NCI-H2227 treated with DMSO at 0.1 percent for 48 hours (cell line): Measurements from ENCODE around the gene COL8A2.

Experiments used
- DNase-seq: peaks from one replicate; lab custom pipeline; 2025; lab: John Stamatoyannopoulos, UW

COL8A2 gene

DNA sequence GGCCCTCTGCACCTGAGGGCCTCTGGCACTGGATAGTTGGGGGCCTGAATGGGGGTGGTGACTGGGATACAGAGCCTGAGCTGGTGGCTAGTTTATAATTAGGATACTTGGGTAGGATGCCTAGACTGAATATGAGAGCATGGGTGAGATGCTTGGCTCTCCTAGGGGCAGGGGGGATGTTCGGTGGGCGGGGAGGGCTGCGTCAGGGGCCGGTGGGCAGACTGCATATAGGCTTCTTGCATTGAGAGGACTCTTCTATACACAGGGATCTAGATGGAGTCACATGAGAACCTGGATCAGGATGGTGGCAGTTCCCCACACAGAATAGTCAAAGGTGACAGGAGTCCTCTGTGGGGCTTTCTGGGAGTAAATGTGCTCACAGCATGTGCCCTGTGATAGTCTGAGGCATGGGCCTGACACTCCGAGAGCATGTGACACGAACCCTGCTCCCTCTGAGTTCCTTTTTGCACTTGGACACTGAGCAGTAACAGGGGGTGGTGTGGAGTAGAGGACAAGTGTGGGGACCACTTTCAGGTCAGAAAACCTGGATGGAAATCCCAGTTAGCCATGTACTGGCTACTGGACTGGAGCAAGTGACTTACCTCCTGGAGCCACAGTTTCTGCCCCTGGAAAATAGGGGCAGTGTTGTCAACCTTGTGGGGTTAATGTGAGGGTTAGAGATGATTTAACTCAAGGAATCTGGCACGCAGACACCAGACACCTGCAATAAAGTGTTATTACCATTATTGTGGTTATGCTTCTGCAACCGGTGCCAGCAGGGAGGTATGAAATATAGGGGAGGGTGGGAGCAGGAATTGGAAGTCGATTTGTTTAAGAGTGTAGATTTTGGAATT lies 33.2 kb upstream of the COL8A2 start:
- DNase-seq = no peak

DNA sequence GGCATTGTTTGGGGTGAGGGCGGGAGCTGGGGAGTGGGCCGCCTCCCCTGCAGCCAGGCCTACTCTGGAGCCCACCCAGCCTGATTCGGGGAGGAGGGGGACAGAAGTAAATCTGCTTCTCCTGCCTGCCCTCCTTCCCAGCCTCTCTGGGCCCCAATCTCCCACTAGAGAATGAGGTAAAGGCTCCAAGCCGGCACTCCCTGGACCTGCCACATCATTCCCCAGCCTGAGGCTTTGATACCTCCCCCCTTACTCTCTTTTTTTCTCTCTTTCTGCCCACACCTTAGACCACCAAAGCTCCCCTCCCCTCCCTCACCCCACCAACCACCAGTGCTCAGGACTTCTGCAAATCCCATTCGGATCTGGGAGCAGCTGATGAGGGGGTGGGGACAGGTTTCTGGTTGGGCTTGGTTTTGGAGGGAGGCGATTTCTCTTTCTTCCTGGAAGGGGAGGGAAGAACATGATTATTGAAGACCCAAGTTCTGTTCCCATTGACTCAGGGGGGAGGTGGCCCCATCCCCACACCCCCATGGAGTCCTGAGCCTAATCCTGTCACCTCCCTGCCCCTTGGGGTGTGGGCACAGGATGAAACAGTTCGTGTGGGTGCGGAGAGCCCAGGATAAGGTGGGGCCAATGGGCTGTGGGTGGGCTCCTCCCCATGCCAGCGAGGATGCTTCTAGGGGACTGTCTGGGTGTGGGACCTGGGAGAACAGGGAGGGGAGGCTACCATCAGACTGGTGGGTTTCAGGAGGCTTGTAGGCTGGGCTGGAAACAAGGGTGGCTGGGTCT lies 32.3 kb upstream of the COL8A2 start:
- no peak for DNase-seq

DNA sequence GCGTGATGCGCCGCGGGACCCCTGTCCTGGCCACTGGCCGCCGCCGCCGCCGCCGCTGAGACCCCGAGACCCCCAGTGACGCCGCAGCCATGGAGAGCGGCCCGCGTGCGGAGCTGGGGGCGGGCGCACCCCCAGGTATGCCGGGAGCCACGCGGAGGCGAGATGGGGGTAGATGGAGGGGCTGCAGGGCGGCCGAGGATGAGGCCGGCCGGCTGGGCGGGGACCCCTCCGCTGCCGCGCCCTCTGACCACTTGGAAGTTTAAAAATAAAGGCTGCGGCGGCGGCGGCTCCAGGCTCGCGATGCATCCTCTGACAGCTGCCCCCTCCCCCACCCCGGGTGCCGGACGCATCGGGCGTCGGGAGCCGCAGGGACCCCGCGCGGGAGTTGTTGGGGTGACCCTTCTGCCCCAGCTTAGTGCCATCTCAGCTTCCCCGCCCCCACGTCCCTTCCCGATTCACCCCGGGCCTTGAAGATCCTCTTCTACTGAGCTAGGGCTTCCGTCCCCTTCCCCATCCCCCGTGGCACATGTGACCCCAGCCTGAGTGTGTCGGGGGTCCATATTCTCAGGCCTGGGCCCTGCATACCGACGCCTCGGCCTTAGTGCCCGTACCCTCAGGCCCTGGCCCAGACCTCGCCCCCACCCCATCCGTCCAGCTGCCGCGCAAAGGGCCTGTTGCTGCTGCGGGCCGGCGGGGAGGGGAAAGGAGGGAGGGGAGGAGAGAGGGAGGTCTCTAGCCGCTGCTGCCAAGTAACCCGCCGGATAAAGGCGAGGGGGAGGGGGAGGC lies 31.5 kb upstream of the COL8A2 start:
- peak; percentile 52 for DNase-seq

DNA sequence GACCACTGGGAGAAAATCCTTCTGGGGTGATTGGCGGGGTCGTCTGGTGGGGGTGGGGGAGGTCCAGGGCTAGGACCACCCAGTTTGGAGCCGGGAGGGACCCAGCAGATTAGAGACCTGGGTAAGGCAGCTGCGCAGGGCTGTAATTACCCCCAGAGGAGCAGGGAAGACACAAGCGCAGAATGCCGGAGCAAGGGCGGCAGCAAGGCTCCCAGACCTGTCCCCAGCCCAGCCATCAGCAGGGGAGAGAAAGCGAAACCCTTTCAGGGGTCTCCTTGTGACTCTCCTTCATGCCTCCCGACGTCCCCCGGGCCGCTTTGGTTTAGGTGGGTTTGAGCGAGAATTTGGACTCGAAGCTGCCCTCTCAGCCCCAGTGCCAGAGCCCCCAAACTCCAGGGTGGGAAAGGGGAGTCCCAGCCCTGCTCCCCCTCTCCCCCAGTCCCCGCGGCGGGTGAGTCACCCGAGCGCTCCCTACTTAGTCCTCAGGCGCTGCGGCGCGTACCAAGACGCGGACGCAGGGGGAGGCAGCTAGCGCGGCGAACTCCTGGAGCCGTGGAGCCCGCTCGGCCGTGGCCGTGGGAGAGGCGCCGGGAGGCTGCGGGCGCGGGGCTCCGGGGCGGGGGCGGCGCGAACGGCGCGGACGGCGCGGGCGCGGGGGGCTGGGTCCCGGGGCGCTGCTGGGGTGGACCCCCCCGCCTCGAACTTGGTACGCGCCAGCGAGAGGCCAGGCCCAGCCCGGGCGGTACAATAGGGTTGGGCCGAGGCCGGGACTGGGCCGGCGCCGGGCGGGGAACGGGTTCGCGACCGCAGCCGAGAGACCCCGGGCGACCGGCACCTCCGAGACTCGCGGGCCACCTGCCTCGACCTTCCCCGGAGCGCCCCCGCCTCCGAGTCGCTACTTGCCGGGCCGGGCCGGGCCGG lies 30.6 kb upstream of the COL8A2 start, which contains the start of gene MAP7D1:
Gene MAP7D1, plus strand, starts transcription at position 753 of the 921 bp plus-strand sequence. CDS start 258 bp downstream, outside the sequence.
- DNase-seq = peak; percentile 71

DNA sequence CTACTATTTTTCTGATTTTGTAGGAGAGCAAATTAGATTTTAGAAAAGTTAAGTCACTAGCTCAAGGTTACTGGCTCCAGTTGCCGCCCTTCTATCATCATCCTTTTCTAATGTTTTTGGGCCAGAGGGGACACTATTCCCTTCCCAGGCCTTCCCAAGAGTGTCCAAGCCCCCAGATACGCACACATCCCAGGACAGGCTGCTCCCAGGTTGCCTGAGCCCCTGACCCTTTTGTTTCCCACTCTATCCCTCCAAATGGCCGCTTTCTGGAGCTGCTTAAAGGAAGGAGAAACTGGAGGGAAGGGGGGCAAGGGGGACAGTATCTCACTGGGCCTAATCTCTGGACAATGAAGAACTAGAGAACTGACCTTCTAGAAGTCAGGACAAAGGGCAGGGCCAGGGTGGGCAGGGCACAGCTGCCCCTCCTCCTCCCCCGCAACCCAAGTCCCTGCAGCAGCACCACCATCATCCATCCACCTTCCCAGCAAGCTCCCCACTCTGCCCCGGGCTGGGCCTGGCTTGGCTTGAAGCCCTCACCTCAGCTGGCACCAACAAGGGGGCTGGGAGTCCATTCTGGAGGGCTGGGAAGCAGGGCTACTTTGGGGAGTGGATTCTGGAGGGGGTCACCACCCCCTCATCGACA lies 29.9 kb upstream of the COL8A2 start:
- DNase-seq = no peak

DNA sequence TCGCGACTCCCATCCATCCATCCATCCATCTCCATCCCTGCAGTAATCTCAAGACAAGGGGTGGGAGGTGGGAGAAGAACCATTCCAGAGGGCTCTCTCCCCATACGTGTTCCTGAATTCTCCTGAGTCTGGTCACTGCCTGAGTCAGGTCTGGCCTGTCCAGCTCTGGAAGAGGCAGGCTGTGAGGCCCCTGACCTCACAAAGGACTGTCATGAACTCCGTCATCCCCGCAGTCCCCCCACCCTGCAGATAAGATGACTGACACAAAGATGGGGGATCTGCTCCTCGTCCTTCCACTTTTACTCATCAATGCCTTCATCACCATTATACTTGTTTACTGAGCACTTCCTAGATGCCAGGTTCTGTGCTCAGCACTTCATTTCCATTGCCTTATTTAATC lies 29.3 kb upstream of the COL8A2 start:
- no peak for DNase-seq

DNA sequence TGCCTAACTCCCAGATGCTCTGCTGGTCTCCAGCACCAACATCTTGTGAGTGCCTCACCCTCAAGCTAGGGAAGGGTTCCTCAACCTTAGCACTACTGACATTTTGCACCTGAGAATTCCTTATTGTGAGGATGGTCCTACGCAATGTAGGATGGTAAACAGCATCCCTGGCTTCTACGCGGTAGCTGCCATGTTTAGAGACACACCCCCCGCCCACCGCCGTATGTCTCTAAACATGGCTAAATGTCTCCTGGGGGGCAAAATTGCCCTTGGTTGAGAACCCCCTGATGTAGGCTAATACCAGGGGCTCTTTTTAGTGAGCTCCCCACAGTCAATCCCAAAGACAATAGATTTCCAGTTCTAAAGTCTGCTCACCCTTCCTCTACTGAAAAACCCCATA lies 28.5 kb upstream of the COL8A2 start:
- DNase-seq = no peak

DNA sequence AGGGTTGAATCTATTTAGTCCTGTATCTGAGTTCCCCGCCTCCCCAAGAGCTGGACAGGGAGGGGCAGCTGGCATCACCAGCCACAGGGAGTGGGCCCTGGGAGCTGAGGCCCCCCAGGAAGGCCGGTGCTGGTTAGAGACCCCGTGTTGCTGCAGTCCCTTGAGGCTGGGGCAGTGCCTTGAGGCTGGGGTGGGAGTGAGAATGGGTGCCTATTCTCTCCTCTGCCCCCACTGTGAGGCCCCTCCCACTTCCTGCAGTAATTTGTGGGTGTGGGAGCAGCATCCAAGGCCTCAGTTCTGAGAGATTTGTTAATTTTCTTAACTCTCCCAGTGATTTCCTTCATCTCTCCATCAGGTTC lies 26.8 kb upstream of the COL8A2 start:
- DNase-seq = no peak

DNA sequence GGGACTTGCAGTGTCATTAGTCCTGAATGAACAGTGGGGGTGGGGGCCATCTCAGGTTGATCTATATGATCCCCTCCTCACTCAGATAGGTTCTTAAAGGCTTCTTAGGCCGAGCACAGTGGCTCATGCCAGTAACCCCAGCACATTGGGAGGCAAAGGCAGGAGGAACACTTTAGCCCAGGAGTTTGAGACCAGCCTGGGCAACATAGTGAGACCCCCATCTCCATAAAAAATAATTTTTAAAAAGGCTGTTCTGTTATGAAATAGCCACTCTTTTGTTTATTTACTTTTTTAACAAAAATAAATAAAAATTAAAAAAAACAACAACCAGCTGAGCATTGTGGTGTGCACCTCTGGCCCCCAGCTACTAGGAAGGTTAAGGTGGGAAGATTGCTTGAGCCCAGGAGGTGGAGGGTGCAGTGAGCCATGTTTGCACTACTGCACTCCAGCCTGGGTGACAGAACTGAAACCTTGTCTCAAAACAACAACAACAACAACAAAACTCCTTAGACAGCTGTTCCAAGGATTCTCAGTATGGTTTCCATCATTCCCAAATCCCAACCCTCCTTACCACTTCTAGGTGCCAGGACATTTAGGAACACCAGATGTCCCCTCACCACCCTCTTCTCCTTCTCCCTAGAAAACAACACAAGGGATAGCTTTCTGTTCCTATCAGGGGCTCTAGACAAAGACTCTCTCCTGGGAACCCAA lies 26.3 kb upstream of the COL8A2 start:
- no peak for DNase-seq

DNA sequence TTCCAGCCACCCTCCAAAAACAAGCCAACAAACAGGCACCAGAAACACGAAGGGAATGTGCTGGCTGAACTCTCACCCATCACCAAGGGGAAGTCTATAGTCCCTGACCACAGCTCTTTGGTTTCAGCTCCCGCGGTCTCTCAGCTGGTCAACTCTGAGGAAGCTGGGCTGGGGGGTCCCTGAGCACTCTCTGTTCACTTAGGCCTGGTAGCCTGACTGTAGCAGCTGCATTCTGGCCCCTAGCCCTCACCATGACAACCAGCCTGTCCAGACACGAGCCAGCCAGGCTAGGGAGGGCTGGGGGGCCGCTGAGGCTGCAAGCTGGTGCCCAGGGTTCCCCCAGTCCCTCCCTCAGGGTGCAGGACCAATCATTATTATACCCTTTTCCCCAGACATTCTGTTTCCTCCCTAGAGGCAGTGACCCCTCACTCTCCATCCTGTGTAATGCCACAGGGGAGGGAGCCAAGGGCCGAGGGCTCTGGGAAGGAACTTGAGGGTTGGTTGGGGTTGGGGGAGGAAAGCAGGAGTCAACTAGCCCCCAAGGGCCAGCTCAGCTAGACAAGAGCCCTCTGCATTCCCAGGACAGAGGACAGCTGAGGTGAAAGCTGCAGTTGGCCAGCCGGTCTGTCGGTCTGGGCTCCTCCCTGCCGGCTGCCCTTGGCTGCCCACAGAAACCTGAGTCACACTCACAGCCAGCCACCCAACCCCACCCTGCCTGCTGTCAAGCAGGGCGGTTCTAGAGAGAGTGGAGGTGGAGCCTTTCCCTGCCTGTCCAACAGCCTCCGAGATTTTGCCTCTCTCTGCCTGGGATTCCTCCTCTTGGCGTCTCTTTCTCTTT lies 25.5 kb upstream of the COL8A2 start:
- peak; percentile 81 for DNase-seq

DNA sequence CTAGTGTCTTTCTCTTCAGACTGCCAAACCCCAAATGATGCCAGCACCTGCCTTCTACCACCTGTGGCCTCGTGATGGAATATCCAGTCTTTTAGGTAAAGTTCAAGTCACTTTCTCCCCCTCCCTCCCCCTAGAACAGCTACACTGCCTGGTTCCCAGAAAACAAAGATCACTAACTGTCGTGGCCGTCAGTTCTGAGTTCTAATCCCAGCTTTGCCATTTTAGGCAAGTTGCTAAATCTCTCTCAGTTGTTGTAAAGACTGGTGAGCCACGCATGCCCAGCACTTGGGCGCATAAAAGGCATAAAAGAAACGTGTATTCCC lies 24.9 kb upstream of the COL8A2 start:
- DNase-seq = no peak

DNA sequence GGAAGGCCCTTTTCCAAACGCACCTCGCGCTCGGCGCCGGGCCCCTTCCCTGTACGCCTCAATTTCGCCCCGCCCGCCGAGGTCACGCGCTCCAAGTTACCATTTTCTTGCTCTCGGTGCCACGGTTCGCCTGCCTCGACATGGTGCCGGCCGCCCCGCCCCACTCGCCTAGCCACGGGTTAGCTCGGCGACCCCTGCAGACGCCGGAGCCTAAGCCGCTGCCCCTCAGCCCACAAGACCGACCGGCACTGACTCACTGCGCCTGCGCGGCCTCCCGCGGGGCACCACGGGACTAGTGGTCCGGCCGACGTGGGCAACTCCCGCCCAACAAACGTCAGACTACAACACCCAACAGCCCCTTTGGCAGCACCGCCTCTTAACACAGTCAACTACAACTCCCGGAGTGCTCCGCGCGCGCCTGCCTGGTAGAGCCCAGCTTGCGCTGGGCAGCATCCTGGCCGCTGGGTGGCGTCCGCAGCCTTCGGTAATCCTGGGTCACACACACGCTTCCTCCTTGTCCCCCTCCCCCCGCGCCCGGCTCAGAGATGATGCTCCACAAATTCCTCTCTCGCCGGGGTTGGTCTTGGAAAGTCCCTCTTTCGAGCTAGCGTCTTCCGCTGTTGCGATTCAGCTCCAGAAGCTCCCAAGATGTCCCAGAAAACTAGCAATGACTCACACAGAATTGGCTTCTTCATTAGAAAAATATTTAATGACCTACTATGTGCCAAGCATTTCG lies 24.4 kb upstream of the COL8A2 start, which contains the start of gene TRAPPC3:
Gene TRAPPC3, minus strand, starts transcription at position 250 of the 736 bp plus-strand sequence. Its CDS starts 108 bp downstream, at position 142.
- peak; percentile 99 for DNase-seq

DNA sequence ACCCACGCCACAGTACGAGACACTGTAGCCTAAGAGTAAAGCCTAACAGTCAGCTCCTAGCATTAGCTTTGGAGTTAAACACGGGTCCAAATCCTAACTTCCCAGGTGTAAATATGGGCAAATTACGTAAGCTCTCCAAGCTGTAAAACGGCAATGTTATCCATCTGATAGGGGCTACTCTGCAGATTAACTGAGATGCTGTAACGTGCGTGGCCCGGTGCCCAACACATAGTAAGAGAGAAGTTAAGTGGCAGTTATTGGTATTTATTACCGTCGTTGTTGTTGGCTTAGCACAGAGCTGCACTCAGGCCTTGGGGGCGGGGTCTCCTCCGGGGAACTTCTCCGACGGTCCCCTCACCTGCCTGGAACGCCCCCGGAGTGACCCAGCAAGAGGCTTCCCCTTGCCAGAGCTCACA lies 23.8 kb upstream of the COL8A2 start:
- no peak for DNase-seq

DNA sequence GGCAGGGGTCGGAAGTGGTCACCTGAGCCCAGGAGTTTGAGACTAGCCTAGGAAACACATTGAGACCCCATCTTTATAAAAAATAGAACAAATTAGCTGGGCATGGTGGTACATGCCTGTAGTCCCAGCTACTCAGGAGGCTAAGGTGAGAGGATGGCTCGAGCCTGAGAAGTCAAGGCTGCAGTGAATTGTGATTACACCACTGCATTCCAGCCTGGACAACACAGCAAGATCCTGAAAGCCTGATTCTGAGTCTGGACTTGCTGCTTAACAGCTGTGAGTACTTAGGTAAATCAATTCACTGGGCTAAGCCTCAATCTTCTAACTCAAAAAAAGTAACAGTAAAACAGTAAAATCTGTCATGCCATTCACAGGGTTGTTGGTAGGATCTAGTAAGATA lies 19.4 kb upstream of the COL8A2 start:
- DNase-seq = no peak

DNA sequence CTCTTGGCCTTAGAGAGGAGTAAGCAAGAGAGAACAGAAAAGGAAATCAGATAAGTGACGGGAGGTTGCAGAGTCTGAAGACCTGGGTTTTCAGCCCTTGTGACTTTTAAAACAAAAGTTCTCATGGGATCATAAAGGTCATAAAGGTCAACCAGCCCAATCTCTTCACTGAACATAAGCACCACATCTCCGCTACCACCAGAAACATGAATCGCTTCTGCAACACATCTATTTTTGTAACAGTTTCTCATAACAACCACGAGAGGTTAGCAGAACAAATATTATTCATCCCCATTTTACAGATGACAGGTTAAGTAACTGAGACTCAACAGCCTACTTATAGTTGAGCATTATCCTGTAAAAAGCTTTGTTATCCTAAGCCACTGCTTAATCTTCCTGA lies 18.4 kb upstream of the COL8A2 start:
- no peak for DNase-seq

DNA sequence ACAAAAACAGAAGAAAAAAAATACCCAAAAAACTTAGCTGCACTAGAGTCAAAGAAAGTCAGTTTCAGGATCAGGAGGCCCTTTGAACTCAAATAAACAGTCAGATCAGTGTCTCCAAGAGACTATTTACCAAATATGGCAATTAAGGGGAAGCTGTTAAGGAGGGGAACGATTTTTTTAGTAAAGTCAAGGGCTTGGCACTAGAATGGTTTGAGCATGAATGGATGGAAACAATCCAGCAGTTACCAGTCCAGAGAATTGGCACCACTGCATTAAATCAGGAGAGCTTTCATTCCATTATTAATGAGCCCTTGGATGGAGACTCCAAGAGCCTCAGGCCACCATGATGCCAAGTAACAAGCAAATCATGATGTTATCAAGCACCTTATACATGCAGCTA lies 17.1 kb upstream of the COL8A2 start:
- no peak for DNase-seq

DNA sequence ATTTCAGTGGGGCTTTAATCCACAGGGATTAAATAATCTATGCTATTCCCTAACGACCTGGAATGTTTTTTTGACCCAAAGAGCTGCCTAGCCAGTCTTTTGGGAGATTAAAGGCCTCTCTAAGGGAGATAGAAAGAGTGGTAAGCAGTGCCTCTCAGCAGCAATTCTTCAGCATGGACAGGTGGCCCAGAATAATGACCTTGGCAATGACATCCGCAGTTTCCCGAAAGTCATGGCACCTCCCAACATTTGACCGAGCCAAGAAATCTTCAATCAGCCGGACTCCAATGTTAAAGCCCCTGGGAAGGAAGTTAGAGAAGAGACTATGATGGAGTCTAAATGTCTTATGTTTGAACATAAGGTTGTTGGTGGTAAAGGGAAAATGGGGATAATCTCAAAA lies 14.5 kb upstream of the COL8A2 start:
- DNase-seq = no peak

DNA sequence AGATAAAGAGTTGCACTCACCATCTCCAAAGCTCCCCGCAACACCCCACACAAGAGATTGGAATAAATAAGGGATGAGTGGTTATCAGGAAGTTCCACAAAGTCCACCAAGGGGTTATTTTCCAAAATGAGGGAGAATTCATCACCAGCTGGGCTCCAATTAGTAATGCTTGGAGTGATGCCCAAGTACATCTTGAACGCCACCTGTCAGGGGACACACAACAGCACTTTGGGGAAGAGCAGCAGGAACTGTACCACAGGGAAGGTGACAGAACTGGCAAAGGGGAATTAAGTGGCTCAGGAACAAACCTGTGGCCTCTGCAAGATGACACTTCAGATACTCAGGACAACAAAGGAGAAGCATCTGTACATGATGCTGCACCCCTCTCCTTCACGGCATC lies 12.8 kb upstream of the COL8A2 start:
- no peak for DNase-seq

DNA sequence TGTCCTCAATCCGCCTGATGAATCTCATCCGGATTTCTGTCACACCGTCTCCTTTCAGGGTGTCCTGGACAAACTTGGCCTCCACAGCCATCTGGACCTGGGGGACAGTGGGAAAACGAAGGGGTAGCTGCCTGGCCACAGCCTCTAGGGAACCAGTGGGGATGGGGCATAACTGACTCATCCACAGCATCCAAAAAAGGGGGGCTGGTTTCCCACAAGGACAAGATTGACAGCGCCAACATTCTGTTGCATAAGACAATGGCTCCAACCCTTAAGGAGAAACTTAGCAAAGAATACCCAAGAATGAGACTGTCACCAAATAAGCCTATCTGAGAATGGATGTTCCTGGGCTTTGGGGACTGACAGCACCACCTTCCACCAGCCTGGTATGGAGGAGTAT lies 12.2 kb upstream of the COL8A2 start:
- no peak for DNase-seq
